AG04449 (cell line): ENCODE results near the gene CCL11.

ENCODE experiments used
- CTCF ChIA-PET: fragments of 350-600 bp; formaldehyde crosslinking; extraction: SDS; loops from one replicate; lab custom pipeline; 2021; ENCODE audit warnings: antibody characterized with exemption; lab: Yijun Ruan, JAX
- POLR2A ChIA-PET: fragments of 400-600, 350-600 bp; formaldehyde crosslinking; extraction: SDS; loops from one replicate; lab custom pipeline; 2020; ENCODE audit warnings: antibody characterized with exemption, inconsistent platforms; lab: Yijun Ruan, JAX
- DNase-seq: peaks from one replicate; pipeline ENCODE4 v3.0.0-alpha.2; 2010; ENCODE audit warnings: low read depth, low spot score
- H3K4me3 ChIP-seq: 2 replicates; pipeline ENCODE4 v1.5.1; 2011; ENCODE audit warnings: low read depth, mild to moderate bottlenecking, control low read depth, low read length
- CTCF ChIP-seq: IDR thresholded peaks from one replicate; pipeline ENCODE4 v1.5.1; 2011; ENCODE audit warnings: mild to moderate bottlenecking, moderate library complexity, low read length, control low read depth, inconsistent platforms; ENCODE audit not compliant: insufficient read depth; ENCODE audit errors: missing control alignments

Gene CCL11

GRCh38 chr17:34337701-34338100, 52.2 kb downstream of the CCL11 start:
- H3K4me3 ChIP-seq, result no peak overlapping the region
- ChIA-PET POLR2A (no interaction called here), CTCF (interaction anchor here (1.2 to 3.1 kb wide), 2 partner anchors 24 to 137 kb away, joined by 3 to 22 read pairs; no protein-coding TSS in a partner anchor)
- no peak for TF ChIP-seq CTCF
- no peak for DNase-seq
